HG02571 (cell line): ENCODE measurements around the gene NTHL1.
"Not testable (repeated sequence)": the region's sequence is repeated elsewhere in the genome, so short reads cannot be mapped to it uniquely, and the experiment has no call there.

Experiments used
- ATAC-seq: cut with Tn5 transposase; IDR thresholded peaks from one replicate; pipeline ENCODE4 v1.9.1; 2021; ENCODE audit warnings: mild to moderate bottlenecking, moderate library complexity; ENCODE audit not compliant: unreplicated experiment

NTHL1 gene

GRCh38 chr16:2011726-2012125, 35.9 kb downstream of the NTHL1 start:
- not testable (repeated sequence) for ATAC-seq

- peak; percentile 80 for ATAC-seq
Observed at GRCh38 chr16:2009791-2010510, 37.7 kb downstream of the NTHL1 start, which contains the start of gene ZNF598. ZNF598 (minus strand) TSS chr16:2009821.

GRCh38 chr16:2009164-2009711, 38.4 kb downstream of the NTHL1 start:
- peak; percentile 25 for ATAC-seq

GRCh38 chr16:2008631-2009163, 38.9 kb downstream of the NTHL1 start:
- ATAC-seq: peak; percentile 2

GRCh38 chr16:2008009-2008526, 39.6 kb downstream of the NTHL1 start:
- ATAC-seq: no peak

- no peak for ATAC-seq
Observed at GRCh38 chr16:2007081-2007836, 40.4 kb downstream of the NTHL1 start.

- ATAC-seq: no peak
Observed at GRCh38 chr16:2006317-2006716, 41.3 kb downstream of the NTHL1 start.

- no peak for ATAC-seq
Observed at GRCh38 chr16:2005646-2006045, 42.0 kb downstream of the NTHL1 start.

GRCh38 chr16:2004795-2005517, 42.7 kb downstream of the NTHL1 start:
- no peak for ATAC-seq

- ATAC-seq: peak; percentile 56
Observed at GRCh38 chr16:2003827-2004641, 43.6 kb downstream of the NTHL1 start.

GRCh38 chr16:2003231-2003826, 44.3 kb downstream of the NTHL1 start:
- no peak for ATAC-seq

GRCh38 chr16:2002406-2003230, 45.0 kb downstream of the NTHL1 start:
- ATAC-seq: no peak

GRCh38 chr16:2001456-2002355, 45.9 kb downstream of the NTHL1 start:
- no peak for ATAC-seq

- no peak for ATAC-seq
Observed at GRCh38 chr16:2001035-2001434, 46.6 kb downstream of the NTHL1 start.

- ATAC-seq: no peak
Observed at GRCh38 chr16:1999866-2000514, 47.6 kb downstream of the NTHL1 start.

- no peak for ATAC-seq
Observed at GRCh38 chr16:1998852-1999801, 48.5 kb downstream of the NTHL1 start.
